ENCODE data around the gene SLC20A1. TPM values are rescaled to one million over a fixed set of nuclear protein-coding genes. Genes with fewer than 3 reads are reported as not detected.

The SLC20A1 gene
- total RNA-seq, 2 donors from 2014 or later, result 10.7 to 34.1 TPM

DNA sequence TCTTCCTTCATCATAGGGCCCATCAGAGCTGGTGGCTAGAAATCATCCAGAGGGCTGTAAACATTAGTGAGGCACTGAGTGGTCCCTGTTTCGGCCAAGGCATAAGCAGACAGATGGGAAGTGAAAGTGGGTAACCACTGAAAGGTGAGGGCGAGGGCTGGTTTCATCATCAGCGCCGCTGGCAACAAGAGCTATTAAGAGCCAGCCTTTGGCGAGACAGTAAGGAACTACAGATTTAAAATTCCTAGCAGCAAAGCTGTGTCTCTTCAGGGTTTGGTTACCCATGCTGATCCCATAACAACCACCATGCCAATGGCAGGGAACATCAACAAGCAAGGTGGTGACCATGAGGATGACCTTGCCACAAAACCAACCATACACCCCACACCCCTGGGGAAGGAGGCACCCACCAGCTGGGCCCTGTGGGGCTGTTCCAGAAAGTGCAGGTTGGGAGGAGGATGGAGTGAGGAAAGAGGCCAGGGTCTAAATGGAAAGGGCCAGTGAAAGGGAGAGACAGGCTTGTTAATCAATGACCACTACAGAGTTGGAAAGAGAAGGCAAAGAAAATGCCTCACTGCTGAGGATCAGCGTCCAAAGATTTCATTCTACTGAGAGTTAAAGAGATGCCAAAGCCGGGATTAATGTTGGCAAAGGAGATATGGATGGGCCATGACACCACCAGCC, 9.0 kb upstream of the SLC20A1 start:
- WGBS, result 86% methylated on average over 7 of the region's 7 CpGs
- no peaks in the 10 kb centered on the region for H3K27me3 ChIP-seq (replicated peaks; ENCODE audit: insufficient read depth)
- no peaks in the 10 kb centered on the region for H3K36me3 ChIP-seq
- DNase-seq (ENCODE audit: low spot score), result no peak
- H3K27ac ChIP-seq, result no peak overlapping the region
- H3K9me3 ChIP-seq, result no peaks in the 10 kb centered on the region
- no peak for TF ChIP-seq CTCF (IDR thresholded peaks at IDR 0.05)
- TF ChIP-seq POLR2A (IDR thresholded peaks at IDR 0.05), result no peak
- TF ChIP-seq POLR2AphosphoS5 (IDR thresholded peaks at IDR 0.05), result no peak
- no peak overlapping the region for H3K4me3 ChIP-seq
- intact Hi-C loops (cut with DNase I), result no loop called here
- no peaks in the 10 kb centered on the region for H3K4me1 ChIP-seq (replicated peaks)

GRCh38 chr2:112637289-112637660, 8.5 kb upstream of the SLC20A1 start:
- TF ChIP-seq POLR2AphosphoS5 (IDR thresholded peaks at IDR 0.05), result no peak
- no peak for TF ChIP-seq CTCF (IDR thresholded peaks at IDR 0.05)
- TF ChIP-seq POLR2A (IDR thresholded peaks at IDR 0.05), result no peak
- no peak for DNase-seq (ENCODE audit: low spot score)
- Histone ChIP-seq H3K27me3 (replicated peaks; ENCODE audit: insufficient read depth) (no peaks in the 10 kb centered on the region), H3K4me3 (no peak overlapping the region), H3K4me1 (replicated peaks) (no peaks in the 10 kb centered on the region), H3K36me3 (no peaks in the 10 kb centered on the region), H3K27ac (no peak overlapping the region), H3K9me3 (no peaks in the 10 kb centered on the region)
- WGBS, result 92% methylated on average over 4 of the region's 4 CpGs
- intact Hi-C loops (cut with DNase I), result no loop called here

DNA sequence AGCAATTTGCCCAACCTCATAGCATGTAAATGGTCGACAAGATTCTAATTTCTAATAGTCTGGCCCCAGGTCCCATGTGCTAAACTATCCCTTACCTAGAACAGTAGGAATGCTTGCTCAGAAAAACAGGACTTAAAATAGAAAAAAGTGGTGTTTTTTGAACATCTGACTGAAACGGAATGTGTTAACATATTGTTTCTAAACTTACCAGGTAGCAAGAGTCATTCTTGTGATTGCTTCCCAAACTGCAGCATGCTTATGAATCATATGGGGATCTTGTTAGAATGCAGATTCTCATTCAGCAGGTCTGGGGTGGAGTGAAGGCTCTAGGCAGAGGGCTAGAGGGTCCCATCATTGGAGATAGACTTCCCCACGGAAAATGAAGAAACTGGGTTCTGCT, 5.8 kb upstream of the SLC20A1 start:
- no peaks in the 10 kb centered on the region for H3K36me3 ChIP-seq
- WGBS, result 87% methylated on average over 3 of the region's 3 CpGs
- H3K4me1 ChIP-seq (replicated peaks), result peaks cover 4% of the 10 kb centered on the region
- TF ChIP-seq CTCF (IDR thresholded peaks at IDR 0.05), result no peak
- TF ChIP-seq POLR2AphosphoS5 (IDR thresholded peaks at IDR 0.05), result no peak
- no peak for TF ChIP-seq POLR2A (IDR thresholded peaks at IDR 0.05)
- H3K27ac ChIP-seq, result no peak overlapping the region
- DNase-seq (ENCODE audit: low spot score), result no peak
- H3K4me3 ChIP-seq, result no peak overlapping the region
- H3K27me3 ChIP-seq (replicated peaks; ENCODE audit: insufficient read depth), result no peaks in the 10 kb centered on the region
- intact Hi-C loops (cut with DNase I), result no loop called here
- H3K9me3 ChIP-seq, result no peaks in the 10 kb centered on the region

GRCh38 chr2:112640467-112640799, 5.3 kb upstream of the SLC20A1 start:
- WGBS, result 88% methylated on average over 2 of the region's 2 CpGs
- TF ChIP-seq CTCF (IDR thresholded peaks at IDR 0.05), result no peak
- TF ChIP-seq POLR2AphosphoS5 (IDR thresholded peaks at IDR 0.05), result no peak
- TF ChIP-seq POLR2A (IDR thresholded peaks at IDR 0.05), result no peak
- no peak for DNase-seq (ENCODE audit: low spot score)
- Histone ChIP-seq H3K9me3 (no peaks in the 10 kb centered on the region), H3K27me3 (replicated peaks; ENCODE audit: insufficient read depth) (no peaks in the 10 kb centered on the region), H3K36me3 (no peaks in the 10 kb centered on the region), H3K4me3 (no peak overlapping the region), H3K27ac (no peak overlapping the region), H3K4me1 (replicated peaks) (peaks cover 4% of the 10 kb centered on the region)
- intact Hi-C loops (cut with DNase I), result no loop called here

Data from prostate gland (tissue), 2 donors.